Measurements from ENCODE around the gene ZCCHC2. TPM values are rescaled to one million over a fixed set of nuclear protein-coding genes. Genes with fewer than 3 reads are reported as not detected.
A peak's percentile ranks its signal among the peaks of the same experiment; 100 is the strongest.

Gene ZCCHC2
- total and polyA plus RNA-seq, 4 donors, result 7.1 to 25.4 (median 10.8) TPM

GRCh38 chr18:62610351-62610700 is 87.5 kb downstream of the ZCCHC2 start:
- no peak for TF ChIP-seq JUND (IDR thresholded peaks at IDR 0.05)
- TF ChIP-seq YY1 (IDR thresholded peaks at IDR 0.05), result no peak
- no peak for TF ChIP-seq HNF4A (conservative IDR thresholded peaks at IDR 0.05)
- TF ChIP-seq SP1 (IDR thresholded peaks at IDR 0.05), result no peak
- TF ChIP-seq RAD21 (IDR thresholded peaks at IDR 0.05), result no peak
- H3K9ac ChIP-seq (ENCODE audit: low read depth in 1 of 2, low read length in 2 of 2), result no peak overlapping the region
- H3K4me1 ChIP-seq (ENCODE audit: control insufficient read depth in 4 of 4, insufficient read depth in 4 of 4, low read length in 3 of 4), result peaks cover 0 to 4% (median 3%) of the 10 kb centered on the region in 4 donors
- no peak overlapping the region for H3K27ac ChIP-seq (ENCODE audit: low read depth in 1 of 2, low read length in 2 of 2)
- no peaks in the 10 kb centered on the region for H3K9me3 ChIP-seq (ENCODE audit: control insufficient read depth in 4 of 4, low read length in 3 of 4)
- WGBS, result 66% methylated on average over 3 of the region's 3 CpGs
- H3K36me3 ChIP-seq (ENCODE audit: control insufficient read depth in 4 of 4, insufficient read depth in 3 of 4, low read depth in 1 of 4, low read length in 3 of 4), result no peaks in the 10 kb centered on the region
- H3K27me3 ChIP-seq (ENCODE audit: control insufficient read depth in 4 of 4, insufficient read depth in 4 of 4, low read length in 3 of 4), result no peaks in the 10 kb centered on the region
- no peak overlapping the region for H3K4me3 ChIP-seq (ENCODE audit: low read depth in 1 of 3, low read length in 3 of 3)
- DNase-seq (ENCODE audit: low spot score), result no peak

- no peaks in the 10 kb centered on the region for H3K27me3 ChIP-seq (ENCODE audit: control insufficient read depth in 4 of 4, insufficient read depth in 4 of 4, low read length in 3 of 4)
- H3K36me3 ChIP-seq (ENCODE audit: control insufficient read depth in 4 of 4, insufficient read depth in 3 of 4, low read depth in 1 of 4, low read length in 3 of 4), result no peaks in the 10 kb centered on the region
- no peak overlapping the region for H3K9ac ChIP-seq (ENCODE audit: low read depth in 1 of 2, low read length in 2 of 2)
- peaks cover 0 to 4% (median 3%) of the 10 kb centered on the region in 4 donors for H3K4me1 ChIP-seq (ENCODE audit: control insufficient read depth in 4 of 4, insufficient read depth in 4 of 4, low read length in 3 of 4)
- no peak for TF ChIP-seq HNF4A (conservative IDR thresholded peaks at IDR 0.05)
- no peak for TF ChIP-seq RAD21 (IDR thresholded peaks at IDR 0.05)
- no peak for TF ChIP-seq NR2F2 (IDR thresholded peaks at IDR 0.05)
- TF ChIP-seq REST (IDR thresholded peaks at IDR 0.05), result no peak
- no peak for TF ChIP-seq EGR1 (IDR thresholded peaks at IDR 0.05; ENCODE audit: low read depth in 2 of 2)
- TF ChIP-seq ATF3 (IDR thresholded peaks at IDR 0.05), result no peak
- no peak for TF ChIP-seq FOXA1 (IDR thresholded peaks at IDR 0.05)
- TF ChIP-seq GABPA (IDR thresholded peaks at IDR 0.05 in 1 of 2, conservative IDR thresholded peaks at IDR 0.05 in 1 of 2), result no peak
- no peak for TF ChIP-seq YY1 (IDR thresholded peaks at IDR 0.05)
- no peak for TF ChIP-seq HNF4G (IDR thresholded peaks at IDR 0.05)
- no peak for TF ChIP-seq SP1 (IDR thresholded peaks at IDR 0.05)
- TF ChIP-seq FOXA2 (IDR thresholded peaks at IDR 0.05), result no peak
- no peak for TF ChIP-seq TAF1 (conservative IDR thresholded peaks at IDR 0.05)
- TF ChIP-seq, protein P1, sequence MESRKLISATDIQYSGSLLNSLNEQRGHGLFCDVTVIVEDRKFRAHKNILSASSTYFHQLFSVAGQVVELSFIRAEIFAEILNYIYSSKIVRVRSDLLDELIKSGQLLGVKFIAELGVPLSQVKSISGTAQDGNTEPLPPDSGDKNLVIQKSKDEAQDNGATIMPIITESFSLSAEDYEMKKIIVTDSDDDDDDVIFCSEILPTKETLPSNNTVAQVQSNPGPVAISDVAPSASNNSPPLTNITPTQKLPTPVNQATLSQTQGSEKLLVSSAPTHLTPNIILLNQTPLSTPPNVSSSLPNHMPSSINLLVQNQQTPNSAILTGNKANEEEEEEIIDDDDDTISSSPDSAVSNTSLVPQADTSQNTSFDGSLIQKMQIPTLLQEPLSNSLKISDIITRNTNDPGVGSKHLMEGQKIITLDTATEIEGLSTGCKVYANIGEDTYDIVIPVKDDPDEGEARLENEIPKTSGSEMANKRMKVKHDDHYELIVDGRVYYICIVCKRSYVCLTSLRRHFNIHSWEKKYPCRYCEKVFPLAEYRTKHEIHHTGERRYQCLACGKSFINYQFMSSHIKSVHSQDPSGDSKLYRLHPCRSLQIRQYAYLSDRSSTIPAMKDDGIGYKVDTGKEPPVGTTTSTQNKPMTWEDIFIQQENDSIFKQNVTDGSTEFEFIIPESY (IDR thresholded peaks at IDR 0.05), result no peak
- TF ChIP-seq MAX (IDR thresholded peaks at IDR 0.05), result no peak
- no peak for TF ChIP-seq JUND (IDR thresholded peaks at IDR 0.05)
- TF ChIP-seq CTCF (IDR thresholded peaks at IDR 0.05; ENCODE audit: low read depth, low read length, missing input control), result no peak
- no peak for DNase-seq (ENCODE audit: low spot score)
- peak overlapping the region in 2 of 3 donors; percentile 29 to 32 for H3K4me3 ChIP-seq (ENCODE audit: low read depth in 1 of 3, low read length in 3 of 3)
- no peaks in the 10 kb centered on the region for H3K9me3 ChIP-seq (ENCODE audit: control insufficient read depth in 4 of 4, low read length in 3 of 4)
- WGBS, result 43% methylated on average over 24 of the region's 24 CpGs
- no peak overlapping the region for H3K27ac ChIP-seq (ENCODE audit: low read depth in 1 of 2, low read length in 2 of 2)
Measured at GRCh38 chr18:62610701-62611411, 88.0 kb downstream of the ZCCHC2 start.

Data from liver (tissue), 9 donors.